Measurements from ENCODE around the gene NPC2.

The NPC2 gene

GRCh38 chr14:74442757-74443156 lies 50.3 kb downstream of the NPC2 start:
- no peak for DNase-seq
- no peaks in the 10 kb centered on the region for H3K9me3 Mint-ChIP-seq
- no peak overlapping the region for H3K4me3 Mint-ChIP-seq
- H3K27me3 Mint-ChIP-seq (ENCODE audit: low read depth, poor library complexity): peaks cover 23% of the 10 kb centered on the region
- TF ChIP-seq CTCF (IDR thresholded peaks at IDR 0.05): no peak
- H3K4me1 Mint-ChIP-seq: peaks cover 5% of the 10 kb centered on the region
- H3K36me3 Mint-ChIP-seq (ENCODE audit: low read depth): no peaks in the 10 kb centered on the region
- H3K27ac Mint-ChIP-seq: no peak overlapping the region

GRCh38 chr14:74441113-74441512 lies 52.0 kb downstream of the NPC2 start:
- no peak overlapping the region for H3K4me3 Mint-ChIP-seq
- H3K36me3 Mint-ChIP-seq (ENCODE audit: low read depth): no peaks in the 10 kb centered on the region
- TF ChIP-seq CTCF (IDR thresholded peaks at IDR 0.05): no peak
- peaks cover 5% of the 10 kb centered on the region for H3K4me1 Mint-ChIP-seq
- H3K27ac Mint-ChIP-seq: no peak overlapping the region
- H3K9me3 Mint-ChIP-seq: no peaks in the 10 kb centered on the region
- peaks cover 31% of the 10 kb centered on the region for H3K27me3 Mint-ChIP-seq (ENCODE audit: low read depth, poor library complexity)
- DNase-seq: no peak

GRCh38 chr14:74438351-74438915 lies 54.7 kb downstream of the NPC2 start:
- no peak for DNase-seq

GRCh38 chr14:74437496-74438053 lies 55.5 kb downstream of the NPC2 start:
- no peaks in the 10 kb centered on the region for H3K9me3 Mint-ChIP-seq
- no peak overlapping the region for H3K27ac Mint-ChIP-seq
- peak; percentile 35 for DNase-seq

More at GRCh38 chr14:74438351-74438915, 54.7 kb downstream of the NPC2 start:
- Mint-ChIP-seq H3K4me3 (no peak overlapping the region), H3K27ac (no peak overlapping the region), H3K4me1 (no peaks in the 10 kb centered on the region), H3K36me3 (ENCODE audit: low read depth) (no peaks in the 10 kb centered on the region), H3K9me3 (no peaks in the 10 kb centered on the region), H3K27me3 (ENCODE audit: low read depth, poor library complexity) (peaks cover 37% of the 10 kb centered on the region)
- no peak for TF ChIP-seq CTCF (IDR thresholded peaks at IDR 0.05)

GRCh38 chr14:74434294-74434693 lies 58.8 kb downstream of the NPC2 start:
- Mint-ChIP-seq H3K9me3 (no peaks in the 10 kb centered on the region), H3K36me3 (ENCODE audit: low read depth) (no peaks in the 10 kb centered on the region), H3K27me3 (ENCODE audit: low read depth, poor library complexity) (peaks cover 54% of the 10 kb centered on the region), H3K4me3 (no peak overlapping the region), H3K4me1 (no peaks in the 10 kb centered on the region), H3K27ac (no peak overlapping the region)
- no peak for TF ChIP-seq CTCF (IDR thresholded peaks at IDR 0.05)
- DNase-seq: no peak

More at GRCh38 chr14:74437496-74438053, 55.5 kb downstream of the NPC2 start:
- peaks cover 30% of the 10 kb centered on the region for H3K27me3 Mint-ChIP-seq (ENCODE audit: low read depth, poor library complexity)
- no peaks in the 10 kb centered on the region for H3K4me1 Mint-ChIP-seq
- no peaks in the 10 kb centered on the region for H3K36me3 Mint-ChIP-seq (ENCODE audit: low read depth)
- no peak for TF ChIP-seq CTCF (IDR thresholded peaks at IDR 0.05)
- no peak overlapping the region for H3K4me3 Mint-ChIP-seq

GRCh38 chr14:74429991-74430390 lies 63.1 kb downstream of the NPC2 start:
- TF ChIP-seq CTCF (IDR thresholded peaks at IDR 0.05): no peak
- no peak for DNase-seq
- H3K27ac Mint-ChIP-seq: no peak overlapping the region
- H3K36me3 Mint-ChIP-seq (ENCODE audit: low read depth): no peaks in the 10 kb centered on the region
- H3K9me3 Mint-ChIP-seq: no peaks in the 10 kb centered on the region
- no peaks in the 10 kb centered on the region for H3K4me1 Mint-ChIP-seq
- no peak overlapping the region for H3K4me3 Mint-ChIP-seq
- peaks cover 69% of the 10 kb centered on the region for H3K27me3 Mint-ChIP-seq (ENCODE audit: low read depth, poor library complexity)

Measured in nephron progenitor cell (in vitro differentiated cells).